ENCODE data around the gene EIF3F.

DNA sequence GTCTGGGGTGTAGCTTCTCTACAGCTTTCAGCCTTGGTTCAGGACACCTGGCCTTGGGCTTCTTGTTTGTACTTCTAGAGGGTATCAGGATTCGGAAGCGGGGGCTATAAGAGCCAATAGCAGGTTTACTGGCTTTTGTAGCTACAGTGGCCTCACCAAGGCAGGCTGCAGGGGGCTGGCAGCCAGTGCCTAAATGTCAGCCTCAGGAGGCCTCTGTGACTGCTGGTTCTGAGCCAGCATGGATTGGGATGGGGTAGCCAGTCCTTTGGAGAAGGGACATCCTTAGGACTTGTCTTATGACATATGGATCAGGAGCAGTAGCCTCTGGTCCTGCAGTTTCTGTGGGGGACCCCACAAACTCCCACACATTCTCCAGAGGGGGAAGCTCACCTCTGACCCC lies 29.9 kb downstream of the EIF3F start:
- TF ChIP-seq CEBPB (IDR thresholded peaks at IDR 0.05; ENCODE audit: low read depth, low read length) (no peak), POLR2AphosphoS5 (IDR thresholded peaks at IDR 0.05; ENCODE audit: low read depth, low read length) (no peak), POLR2A (IDR thresholded peaks at IDR 0.05; ENCODE audit: control extremely low read depth in 1 of 2, low read depth in 2 of 2, low read length in 2 of 2) (no peak)
- TF ChIP-seq, protein P1, sequence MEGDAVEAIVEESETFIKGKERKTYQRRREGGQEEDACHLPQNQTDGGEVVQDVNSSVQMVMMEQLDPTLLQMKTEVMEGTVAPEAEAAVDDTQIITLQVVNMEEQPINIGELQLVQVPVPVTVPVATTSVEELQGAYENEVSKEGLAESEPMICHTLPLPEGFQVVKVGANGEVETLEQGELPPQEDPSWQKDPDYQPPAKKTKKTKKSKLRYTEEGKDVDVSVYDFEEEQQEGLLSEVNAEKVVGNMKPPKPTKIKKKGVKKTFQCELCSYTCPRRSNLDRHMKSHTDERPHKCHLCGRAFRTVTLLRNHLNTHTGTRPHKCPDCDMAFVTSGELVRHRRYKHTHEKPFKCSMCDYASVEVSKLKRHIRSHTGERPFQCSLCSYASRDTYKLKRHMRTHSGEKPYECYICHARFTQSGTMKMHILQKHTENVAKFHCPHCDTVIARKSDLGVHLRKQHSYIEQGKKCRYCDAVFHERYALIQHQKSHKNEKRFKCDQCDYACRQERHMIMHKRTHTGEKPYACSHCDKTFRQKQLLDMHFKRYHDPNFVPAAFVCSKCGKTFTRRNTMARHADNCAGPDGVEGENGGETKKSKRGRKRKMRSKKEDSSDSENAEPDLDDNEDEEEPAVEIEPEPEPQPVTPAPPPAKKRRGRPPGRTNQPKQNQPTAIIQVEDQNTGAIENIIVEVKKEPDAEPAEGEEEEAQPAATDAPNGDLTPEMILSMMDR (IDR thresholded peaks at IDR 0.05; ENCODE audit: control extremely low read depth in 1 of 3, insufficient read depth in 1 of 3, low read depth in 1 of 3, low read length in 3 of 3) = no peak

Measured in H1 (cell line).